Thyroid gland (tissue), 4 donors: Measurements from ENCODE around the gene AMDHD2.

Source experiments
- CTCF ChIP-seq, 6 experiments: fragments of 200-600 bp in 3 of 6; fragments of 450-650 bp in 3 of 6; sonication (generic) in 3 of 6; IDR thresholded peaks; one replicate each; pipeline ENCODE4 v1.5.1; 2016 to 2019; ENCODE audit warnings: antibody characterized with exemption in 6 of 6, mild to moderate bottlenecking in 2 of 6, inconsistent platforms in 1 of 6, moderate library complexity in 1 of 6
- POLR2A ChIP-seq, 2 donors: fragments of 450-650 bp; IDR thresholded peaks; one replicate each; pipeline ENCODE4 v1.6.1; 2017; ENCODE audit warnings: antibody characterized with exemption in 2 of 2, mild to moderate bottlenecking in 2 of 2, moderate library complexity in 1 of 2

GRCh38 chr16:2472885-2473445, 47.2 kb upstream of the AMDHD2 start:
- no peak for TF ChIP-seq CTCF (IDR thresholded peaks at IDR 0.05)
- TF ChIP-seq POLR2A (IDR thresholded peaks at IDR 0.05), result no peak
